GM23338 (cell line): ENCODE results near the gene GLIS2. TPM values are rescaled to one million over a fixed set of nuclear protein-coding genes. Genes with fewer than 3 reads are reported as not detected.

ENCODE experiments used
- ATAC-seq: fragments of 200-7000 bp; cut with Tn5 transposase; 3 replicates; pipeline ENCODE4 v1.9.1; 2020
- DNase-seq: peaks from one replicate; pipeline ENCODE4 v3.0.0-alpha.2; 2015; ENCODE audit warnings: low spot score
- H2AFZ ChIP-seq: fragments of 200-600 bp; sonication (generic); 2 replicates; pipeline ENCODE4 v1.8.0; 2016; ENCODE audit warnings: antibody characterized with exemption, mild to moderate bottlenecking, moderate library complexity
- H3F3A ChIP-seq: fragments of 200-600 bp; sonication (generic); replicated peaks from 2 replicates; pipeline ENCODE4 v1.8.0; 2017; ENCODE audit warnings: antibody characterized with exemption, mixed run types, low read depth
- H3K27ac ChIP-seq: fragments of 200-600 bp; sonication (generic); 2 replicates; pipeline ENCODE4 v1.6.1; 2016; ENCODE audit warnings: low read depth
- H3K27me3 ChIP-seq: fragments of 200-600 bp; sonication (generic); 2 replicates; pipeline ENCODE4 v1.8.0; 2016; ENCODE audit warnings: mild to moderate bottlenecking, mixed run types, moderate library complexity; ENCODE audit not compliant: insufficient read depth
- H3K36me3 ChIP-seq: fragments of 200-600 bp; sonication (generic); 2 replicates; pipeline ENCODE4 v1.8.0; 2016; ENCODE audit warnings: mild to moderate bottlenecking; ENCODE audit not compliant: insufficient read depth
- H3K4me1 ChIP-seq: fragments of 200-600 bp; sonication (generic); 2 replicates; pipeline ENCODE4 v1.8.0; 2016; ENCODE audit warnings: mild to moderate bottlenecking, moderate library complexity; ENCODE audit not compliant: insufficient read depth
- H3K4me2 ChIP-seq: fragments of 200-600 bp; sonication (generic); 2 replicates; pipeline ENCODE4 v1.7.1; 2017; ENCODE audit warnings: mixed run types
- H3K4me3 ChIP-seq: fragments of 200-600 bp; sonication (generic); 2 replicates; pipeline ENCODE4 v1.6.1; 2016; ENCODE audit warnings: mixed run types
- H3K79me2 ChIP-seq: fragments of 200-600 bp; sonication (generic); replicated peaks from 2 replicates; pipeline ENCODE4 v1.8.0; 2017; ENCODE audit warnings: mild to moderate bottlenecking; ENCODE audit not compliant: insufficient read depth
- H3K9me2 ChIP-seq: fragments of 200-600 bp; sonication (generic); 2 replicates; pipeline ENCODE4 v1.8.0; 2017; ENCODE audit not compliant: insufficient read depth
- H4K20me1 ChIP-seq: fragments of 200-600 bp; sonication (generic); replicated peaks from 2 replicates; pipeline ENCODE4 v1.8.0; 2017; ENCODE audit warnings: mild to moderate bottlenecking; ENCODE audit not compliant: insufficient read depth
- H3K27ac Mint-ChIP-seq: 2 replicates; pipeline ENCODE4 v1.8.0; 2020; ENCODE audit warnings: inconsistent platforms, mild to moderate bottlenecking, moderate library complexity, mixed read lengths
- H3K27me3 Mint-ChIP-seq: 3 replicates; pipeline ENCODE4 v1.8.0; 2022; ENCODE audit warnings: low read depth, mild to moderate bottlenecking, moderate library complexity, mixed read lengths, inconsistent platforms; ENCODE audit not compliant: insufficient read depth, poor library complexity
- H3K36me3 Mint-ChIP-seq: 3 replicates; pipeline ENCODE4 v1.8.0; 2021; ENCODE audit warnings: low read depth, mild to moderate bottlenecking, inconsistent platforms, moderate library complexity, mixed read lengths
- H3K4me1 Mint-ChIP-seq: 3 replicates; pipeline ENCODE4 v1.8.0; 2020; ENCODE audit warnings: mild to moderate bottlenecking, inconsistent platforms, mixed read lengths
- H3K4me3 Mint-ChIP-seq: 3 replicates; pipeline ENCODE4 v1.8.0; 2021; ENCODE audit warnings: moderate library complexity, mild to moderate bottlenecking, inconsistent platforms, mixed read lengths
- H3K9me3 Mint-ChIP-seq: 3 replicates; pipeline ENCODE4 v1.8.0; 2020; ENCODE audit warnings: moderate library complexity, mild to moderate bottlenecking, inconsistent platforms, mixed read lengths
- CTCF ChIP-seq, 2 experiments: fragments of 200-600 bp in 1 of 2; sonication (generic) in 1 of 2; conservative IDR thresholded peaks; 2 replicates each; pipeline versions ENCODE4 v1.5.1 to v1.6.1; 2016 to 2017; ENCODE audit warnings: antibody characterized with exemption in 2 of 2, low read depth in 2 of 2, mild to moderate bottlenecking in 2 of 2, moderate library complexity in 1 of 2
- ZNF114 ChIP-seq: fragments of 250-450 bp; sonication (Bioruptor Pico); IDR thresholded peaks from 2 replicates; pipeline ENCODE4 v1.5.0; 2020; ENCODE audit warnings: mild to moderate bottlenecking, moderate library complexity
- ZNF462 ChIP-seq: fragments of 250-450 bp; sonication (Bioruptor Pico); IDR thresholded peaks from 2 replicates; pipeline ENCODE4 v1.5.0; 2020; ENCODE audit warnings: mild to moderate bottlenecking, moderate library complexity
- polyA plus RNA-seq: library from polyadenylated mRNA; unstranded; fragments of >200 nt; fragmentation: Nextera tagmentation; extraction: Ambion mirVana; gene quantifications from 2 replicates; pipeline ENCODE4 v1.2.1, GENCODE V29; 2016
- total RNA-seq: library from RNA; depleted of rRNA; stranded (reverse); fragments of >200 nt; shearing (Covaris generic); gene quantifications from 2 replicates; pipeline ENCODE4 v1.2.3, GENCODE V29; 2014

The GLIS2 gene
- total and polyA plus RNA-seq, 2 experiments from 2014 or later, result 8.2 to 10.2 TPM

- Mint-ChIP-seq H3K27me3 (peaks cover 9% of the 10 kb centered on the region), H3K4me3 (no peak overlapping the region), H3K4me1 (peaks cover 11% of the 10 kb centered on the region), H3K27ac (no peak overlapping the region), H3K36me3 (peaks cover 9% of the 10 kb centered on the region), H3K9me3 (no peaks in the 10 kb centered on the region)
- ATAC-seq (peak; percentile 51), DNase-seq (peak; percentile 79)
- Histone ChIP-seq H3K27ac (0 out of 2 replicates have a peak overlapping the region, but pooled peaks have one; percentile 32), H2AFZ (no peak overlapping the region), H3K4me3 (no peak overlapping the region), H4K20me1 (no peaks in the 10 kb centered on the region; the same call in 1 of the 2 replicates), H3K27me3 (no peaks in the 10 kb centered on the region), H3K4me2 (no peak overlapping the region), H3K4me1 (peaks cover 14% of the 10 kb centered on the region), H3F3A (peaks cover 15% of the 10 kb centered on the region; the same call in 1 of the 2 replicates), H3K36me3 (no peaks in the 10 kb centered on the region), H3K9me2 (no peaks in the 10 kb centered on the region), H3K79me2 (peaks cover 50% of the 10 kb centered on the region)
- TF ChIP-seq CTCF (conservative IDR thresholded peaks at IDR 0.05; ENCODE audit: low read depth in 2 of 2), result peak; percentile 91 to 96
- TF ChIP-seq ZNF462 (CRISPR knock-in tag), result no peak
- no peak for TF ChIP-seq ZNF114 (CRISPR knock-in tag)
These were observed 14.5 kb downstream of the GLIS2 start for GRCh38 chr16:4330277-4330874.
